ENCODE data around the gene SPRR2B. TPM values are rescaled to one million over a fixed set of nuclear protein-coding genes. Genes with fewer than 3 reads are reported as not detected.

SPRR2B gene
- total RNA-seq, 2 donors from 2014 or later: not detected

Other genes starting within 250 kb of the SPRR2B start
- not detected for gene LCE1A, start 244.1 kb downstream of the SPRR2B start, total RNA-seq
- gene LCE6A, start 228.8 kb downstream of the SPRR2B start, total RNA-seq: not detected
- gene LCE7A, start 211.6 kb downstream of the SPRR2B start, total RNA-seq: not detected
- not detected for gene SMCP, start 193.3 kb downstream of the SPRR2B start, total RNA-seq
- not detected for gene IVL, start 163.1 kb downstream of the SPRR2B start, total RNA-seq
- gene SPRR5, start 124.4 kb downstream of the SPRR2B start, total RNA-seq: not detected
- gene SPRR4, start 101.0 kb downstream of the SPRR2B start, total RNA-seq: not detected
- gene SPRR1A, start 87.5 kb downstream of the SPRR2B start, total RNA-seq: not detected
- gene SPRR3, start 69.9 kb downstream of the SPRR2B start, total RNA-seq: not detected
- gene SPRR1B, start 40.4 kb downstream of the SPRR2B start, total RNA-seq: not detected
- not detected for gene SPRR2D, start 30.5 kb downstream of the SPRR2B start, total RNA-seq
- not detected for gene SPRR2A, start 14.1 kb downstream of the SPRR2B start, total RNA-seq
- not detected for gene SPRR2E, start 22.9 kb upstream of the SPRR2B start, total RNA-seq
- gene SPRR2F, start 41.9 kb upstream of the SPRR2B start, total RNA-seq: not detected
- not detected for gene SPRR2G, start 79.3 kb upstream of the SPRR2B start, total RNA-seq
- not detected for gene LELP1, start 131.8 kb upstream of the SPRR2B start, total RNA-seq
- not detected for gene PRR9, start 146.0 kb upstream of the SPRR2B start, total RNA-seq
- not detected for gene LORICRIN, start 188.1 kb upstream of the SPRR2B start, total RNA-seq
- gene PGLYRP3, start 241.3 kb upstream of the SPRR2B start, total RNA-seq: not detected